A204.1 (cell line): ENCODE results near the gene BACH2.
"Not testable (repeated sequence)": the region's sequence is repeated elsewhere in the genome, so short reads cannot be mapped to it uniquely, and the experiment has no call there.

ENCODE experiments used
- FAIRE-seq: peaks from 2 replicates; lab custom pipeline; 2012; peaks lifted over from hg19 to GRCh38; lab: Jason Lieb, UNC

BACH2 gene

DNA sequence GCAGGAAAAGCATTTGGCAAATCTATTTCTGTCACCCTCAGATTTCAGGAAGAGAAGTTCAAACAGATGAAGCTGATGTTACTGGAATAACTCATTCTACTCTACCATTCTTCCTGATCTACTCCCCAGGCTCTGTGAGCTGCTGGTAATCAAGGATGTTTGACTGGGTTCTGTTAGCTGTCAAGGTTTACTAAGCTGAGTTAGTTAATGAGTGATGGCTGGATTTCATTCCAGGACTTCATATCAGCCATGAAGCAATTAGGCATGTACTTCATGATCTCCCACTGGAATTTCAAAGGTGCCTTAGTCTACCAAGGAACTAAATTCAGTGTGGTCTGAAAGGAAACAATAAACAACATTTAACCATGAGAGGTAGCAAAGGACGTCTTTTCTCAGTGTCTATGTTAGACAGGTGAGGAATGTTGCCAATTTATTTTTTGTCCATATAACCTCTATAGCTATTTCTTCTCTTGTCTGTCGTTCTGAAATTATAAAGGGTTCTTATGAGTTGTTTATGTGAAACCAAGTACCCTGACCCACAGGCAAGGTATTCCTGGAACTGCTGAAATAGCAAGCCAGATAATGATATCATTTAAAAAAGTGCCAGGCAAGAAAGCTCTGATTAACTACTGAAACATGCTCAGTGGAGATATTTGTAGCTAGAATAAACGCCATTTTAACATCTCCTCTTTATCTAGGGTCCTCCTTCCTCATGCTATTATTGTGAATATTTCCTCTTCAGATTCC lies 112.9 kb downstream of the BACH2 start:
- FAIRE-seq = no peak

- FAIRE-seq = no peak
Measured at GRCh38 chr6:90180526-90180925, 116.1 kb downstream of the BACH2 start.

- FAIRE-seq = peak; percentile 21
Measured at GRCh38 chr6:90179190-90180169, 117.2 kb downstream of the BACH2 start.

- no peak for FAIRE-seq
Measured at GRCh38 chr6:90178384-90178855, 118.2 kb downstream of the BACH2 start.

DNA sequence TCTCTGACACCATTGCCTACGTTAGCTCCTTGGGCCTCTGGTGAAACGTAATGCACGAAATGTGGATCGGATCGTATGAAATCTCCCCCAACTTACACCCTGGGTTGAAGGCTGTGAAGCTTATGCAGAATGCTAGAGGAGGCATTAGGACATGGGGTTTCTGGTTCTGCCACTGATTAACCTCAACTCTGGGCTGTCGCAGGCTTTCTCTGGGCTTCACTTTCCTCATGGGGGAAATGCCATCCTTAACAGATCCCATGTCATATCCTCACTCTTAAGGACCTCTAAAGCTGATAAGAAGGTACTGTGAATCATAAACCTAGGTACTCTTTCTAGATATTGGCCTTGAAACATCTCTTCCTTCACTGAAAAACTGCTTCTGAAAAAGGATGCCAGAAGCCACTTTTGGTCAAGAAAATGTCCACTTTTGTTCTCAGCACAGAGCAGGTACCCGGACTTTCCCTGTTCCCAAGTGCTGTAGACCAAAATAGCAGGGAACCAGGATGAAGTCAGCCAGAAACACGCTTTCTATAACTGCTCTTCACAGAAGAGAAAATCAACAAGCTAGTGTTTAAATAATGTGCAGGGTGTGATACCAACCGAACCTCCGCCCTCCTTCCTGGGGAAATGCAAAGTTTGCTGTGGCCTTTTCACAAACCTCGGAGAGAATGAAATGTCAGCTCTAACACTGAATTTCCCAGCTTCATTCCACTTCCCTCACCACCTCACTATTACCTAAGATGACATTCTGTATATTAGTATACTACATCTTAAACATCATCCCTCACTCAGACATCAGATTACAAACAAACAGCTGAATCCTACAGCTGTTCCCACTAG lies 118.9 kb downstream of the BACH2 start:
- FAIRE-seq = no peak

DNA sequence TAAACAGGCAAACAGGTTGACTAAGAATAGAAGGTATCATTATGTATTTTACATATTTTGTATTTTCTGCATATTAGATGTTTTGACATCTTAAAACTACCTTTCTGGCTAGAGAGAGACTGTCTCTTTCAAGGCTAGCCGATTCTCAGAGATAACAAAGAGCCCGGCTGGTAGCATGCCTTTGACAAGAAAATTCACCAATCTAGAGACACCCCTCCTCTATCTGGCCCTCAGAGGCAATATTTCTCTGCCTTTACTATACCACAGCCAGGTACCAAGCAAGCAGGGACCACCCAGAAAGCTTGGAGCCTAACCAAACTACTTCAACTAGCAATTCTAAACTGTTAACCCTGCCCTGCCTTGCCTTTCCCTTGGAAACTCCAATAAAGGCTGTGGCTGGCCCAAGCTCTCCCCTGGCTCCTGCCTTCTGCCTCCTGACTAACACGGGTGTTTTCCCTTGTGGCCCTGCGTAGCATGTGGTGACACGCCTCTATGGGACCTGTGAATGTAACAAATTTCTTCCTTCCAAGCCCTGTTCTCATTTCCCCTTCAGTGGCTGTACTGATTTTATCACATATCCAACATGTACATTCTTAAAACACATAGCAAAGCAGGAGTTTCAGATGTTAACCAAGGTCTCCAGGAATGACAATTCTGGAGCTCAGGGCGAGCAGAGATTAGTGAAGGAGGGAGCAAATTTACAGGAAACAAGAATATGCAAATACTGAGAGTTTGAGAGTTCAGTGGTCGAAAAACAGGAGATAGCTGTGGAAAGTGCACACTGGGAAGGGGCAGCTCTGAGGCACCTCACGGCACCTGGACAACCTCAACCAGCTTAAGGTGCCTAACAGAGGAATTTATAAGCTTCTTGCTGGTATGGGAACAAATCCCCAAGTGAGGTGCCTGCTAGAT lies 120.8 kb downstream of the BACH2 start:
- no peak for FAIRE-seq

DNA sequence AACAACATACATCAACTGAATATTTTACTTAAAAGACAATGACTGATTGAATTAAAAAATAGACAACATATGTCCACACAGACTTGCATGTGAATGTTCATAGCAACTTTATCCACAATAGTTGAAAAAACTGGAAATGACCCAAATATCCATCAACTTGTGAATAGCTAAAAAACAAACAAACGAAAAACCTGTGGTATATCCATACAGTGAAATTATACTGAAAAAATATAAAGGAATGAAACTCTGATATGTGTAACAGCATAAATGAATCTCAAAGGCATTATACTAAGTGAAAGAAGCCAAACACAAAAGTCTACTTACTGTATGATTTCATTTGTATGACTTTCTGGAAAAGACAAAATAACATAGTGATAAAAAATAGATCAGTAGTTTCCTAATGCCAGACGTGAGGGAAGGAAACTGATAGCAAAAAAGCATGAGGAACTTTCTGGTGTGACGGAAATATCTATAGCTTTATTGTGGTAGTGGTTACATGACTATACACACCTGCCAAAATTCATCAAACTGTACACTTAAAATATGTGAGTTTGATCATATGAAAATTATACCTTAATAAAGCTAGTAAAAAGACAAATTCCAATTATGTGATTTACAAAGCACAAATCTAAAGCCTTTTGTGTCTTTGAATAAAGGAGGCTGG lies 123.2 kb downstream of the BACH2 start:
- FAIRE-seq = no peak

GRCh38 chr6:90170601-90171000 lies 126.0 kb downstream of the BACH2 start:
- FAIRE-seq = no peak

- FAIRE-seq = no peak
Measured at GRCh38 chr6:90169374-90169773, 127.3 kb downstream of the BACH2 start.

GRCh38 chr6:90168693-90169131 lies 127.9 kb downstream of the BACH2 start:
- FAIRE-seq = no peak

GRCh38 chr6:90167514-90168379 lies 128.9 kb downstream of the BACH2 start:
- FAIRE-seq = no peak

- FAIRE-seq = not testable (repeated sequence)
Measured at GRCh38 chr6:90166155-90166924, 130.3 kb downstream of the BACH2 start.

GRCh38 chr6:90162648-90163387 lies 133.8 kb downstream of the BACH2 start:
- no peak for FAIRE-seq

DNA sequence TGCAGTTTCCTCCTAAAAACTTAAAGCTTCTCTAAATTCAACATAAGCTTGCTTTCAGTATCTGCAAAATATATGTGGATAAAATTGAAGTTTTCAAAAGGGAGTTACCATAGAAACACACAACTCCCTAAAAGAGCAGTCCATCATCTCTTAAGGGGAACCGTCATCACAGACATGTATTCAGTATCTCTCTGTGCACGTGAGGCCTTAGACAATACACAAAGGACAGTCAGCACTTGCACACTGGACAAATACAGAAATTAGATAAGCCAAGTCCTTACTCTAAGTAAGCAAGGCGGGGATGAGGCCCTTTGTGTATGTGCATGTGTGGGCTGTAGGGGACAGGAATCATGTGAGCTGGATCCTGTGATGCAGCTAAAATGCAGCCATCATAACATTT lies 136.6 kb downstream of the BACH2 start:
- FAIRE-seq = no peak

DNA sequence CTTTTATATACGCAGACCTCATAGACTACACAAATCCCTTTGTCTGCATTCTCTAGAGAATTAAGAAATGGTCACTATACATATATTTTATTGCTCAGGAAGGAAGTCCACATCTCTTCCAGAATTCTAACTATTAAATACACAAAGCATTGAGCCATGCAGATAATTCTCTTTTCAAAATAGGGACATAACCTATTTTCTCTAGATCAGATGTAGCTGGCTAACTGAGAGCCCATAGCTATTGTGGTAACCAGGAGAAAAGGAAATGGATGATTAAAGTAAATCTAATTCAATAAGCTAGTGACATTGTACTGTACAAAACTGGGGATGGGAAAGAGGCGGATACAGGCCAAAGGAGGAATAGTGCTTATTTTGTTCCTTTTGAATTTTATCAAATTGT lies 137.2 kb downstream of the BACH2 start:
- FAIRE-seq = no peak

- FAIRE-seq = no peak
Measured at GRCh38 chr6:90158936-90159335, 137.7 kb downstream of the BACH2 start.

- FAIRE-seq = no peak
Measured at GRCh38 chr6:90157441-90157840, 139.2 kb downstream of the BACH2 start.

DNA sequence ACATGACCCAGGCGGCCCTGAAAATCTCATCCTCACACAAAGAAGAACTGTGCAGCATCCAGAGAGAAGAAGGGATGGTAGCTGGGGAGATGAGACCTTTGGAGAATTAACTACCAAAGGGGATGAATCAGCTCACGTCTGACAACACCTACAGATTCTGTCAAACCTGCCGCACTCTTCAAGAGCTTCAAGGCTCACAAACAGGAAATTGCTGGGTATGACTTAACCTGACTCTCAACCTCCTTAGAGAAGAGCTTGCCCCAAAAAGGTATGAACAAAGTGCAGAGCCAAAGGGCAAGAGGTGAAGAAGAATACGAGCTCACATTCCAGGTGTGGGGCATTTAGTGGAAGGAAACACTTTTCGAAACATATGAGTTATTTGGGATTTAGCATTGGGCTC lies 139.8 kb downstream of the BACH2 start:
- no peak for FAIRE-seq
